ENCODE results near the gene GALNT7.

The GALNT7 gene

DNA sequence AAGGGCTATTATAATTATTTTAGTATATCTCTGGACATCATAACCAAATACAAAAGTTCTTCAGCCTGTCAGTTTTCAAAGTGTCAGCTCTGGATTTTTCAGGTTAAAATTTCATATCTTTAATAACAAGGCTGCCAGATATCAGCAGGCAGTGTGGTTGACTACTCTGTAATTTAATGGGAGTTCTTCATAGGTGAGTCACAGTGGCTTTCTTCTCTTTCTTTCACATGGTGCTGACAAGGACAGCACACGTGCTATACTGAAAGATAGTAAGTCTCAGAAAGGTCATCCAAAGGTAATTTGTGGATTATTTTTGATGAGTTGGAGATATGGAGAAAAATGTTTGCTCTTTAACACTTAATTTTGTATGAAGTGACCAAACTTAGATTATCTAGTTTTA lies 43.2 kb downstream of the GALNT7 start:
- Histone ChIP-seq H3K4me3 (ENCODE audit: insufficient read depth, low read length, poor library complexity, severe bottlenecking) (no peak overlapping the region), H3F3A (ENCODE audit: insufficient read depth) (no peaks in the 10 kb centered on the region), H3K27ac (ENCODE audit: low read depth, low read length) (no peak overlapping the region), H3K9me3 (ENCODE audit: insufficient read depth, low read length) (no peaks in the 10 kb centered on the region), H3K27me3 (ENCODE audit: low read length) (no peaks in the 10 kb centered on the region), H3K9ac (ENCODE audit: low read length) (no peak overlapping the region), H3K36me3 (ENCODE audit: low read length) (no peaks in the 10 kb centered on the region), H4K20me1 (ENCODE audit: low read depth, low read length) (no peaks in the 10 kb centered on the region), H3K4me2 (ENCODE audit: low read depth, low read length, poor library complexity, severe bottlenecking) (no peak overlapping the region), H3K79me2 (ENCODE audit: insufficient read depth, low read length) (no peaks in the 10 kb centered on the region; the same call in 1 of the 2 replicates), H3K9me2 (replicated peaks; ENCODE audit: insufficient read depth, low read length) (no peaks in the 10 kb centered on the region), H2AFZ (ENCODE audit: low read depth, low read length, severe bottlenecking) (no peak overlapping the region)
- TF ChIP-seq, protein P1, sequence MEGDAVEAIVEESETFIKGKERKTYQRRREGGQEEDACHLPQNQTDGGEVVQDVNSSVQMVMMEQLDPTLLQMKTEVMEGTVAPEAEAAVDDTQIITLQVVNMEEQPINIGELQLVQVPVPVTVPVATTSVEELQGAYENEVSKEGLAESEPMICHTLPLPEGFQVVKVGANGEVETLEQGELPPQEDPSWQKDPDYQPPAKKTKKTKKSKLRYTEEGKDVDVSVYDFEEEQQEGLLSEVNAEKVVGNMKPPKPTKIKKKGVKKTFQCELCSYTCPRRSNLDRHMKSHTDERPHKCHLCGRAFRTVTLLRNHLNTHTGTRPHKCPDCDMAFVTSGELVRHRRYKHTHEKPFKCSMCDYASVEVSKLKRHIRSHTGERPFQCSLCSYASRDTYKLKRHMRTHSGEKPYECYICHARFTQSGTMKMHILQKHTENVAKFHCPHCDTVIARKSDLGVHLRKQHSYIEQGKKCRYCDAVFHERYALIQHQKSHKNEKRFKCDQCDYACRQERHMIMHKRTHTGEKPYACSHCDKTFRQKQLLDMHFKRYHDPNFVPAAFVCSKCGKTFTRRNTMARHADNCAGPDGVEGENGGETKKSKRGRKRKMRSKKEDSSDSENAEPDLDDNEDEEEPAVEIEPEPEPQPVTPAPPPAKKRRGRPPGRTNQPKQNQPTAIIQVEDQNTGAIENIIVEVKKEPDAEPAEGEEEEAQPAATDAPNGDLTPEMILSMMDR (IDR thresholded peaks at IDR 0.05; ENCODE audit: insufficient read depth, low read length, poor library complexity, severe bottlenecking) = no peak

GRCh38 chr4:173212379-173212778 lies 43.8 kb downstream of the GALNT7 start:
- TF ChIP-seq, protein P1 (IDR thresholded peaks at IDR 0.05; ENCODE audit: insufficient read depth, low read length, poor library complexity, severe bottlenecking) = no peak
- H3K27me3 ChIP-seq (ENCODE audit: low read length) = no peaks in the 10 kb centered on the region
- no peak overlapping the region for H3K4me3 ChIP-seq (ENCODE audit: insufficient read depth, low read length, poor library complexity, severe bottlenecking)
- no peak overlapping the region for H3K27ac ChIP-seq (ENCODE audit: low read depth, low read length)
- no peak overlapping the region for H3K9ac ChIP-seq (ENCODE audit: low read length)
- no peaks in the 10 kb centered on the region for H3K9me2 ChIP-seq (replicated peaks; ENCODE audit: insufficient read depth, low read length)
- H3K79me2 ChIP-seq (ENCODE audit: insufficient read depth, low read length) = no peaks in the 10 kb centered on the region; the same call in 1 of the 2 replicates
- H2AFZ ChIP-seq (ENCODE audit: low read depth, low read length, severe bottlenecking) = no peak overlapping the region
- no peaks in the 10 kb centered on the region for H3K9me3 ChIP-seq (ENCODE audit: insufficient read depth, low read length)
- no peaks in the 10 kb centered on the region for H3F3A ChIP-seq (ENCODE audit: insufficient read depth)
- H3K36me3 ChIP-seq (ENCODE audit: low read length) = no peaks in the 10 kb centered on the region
- H3K4me2 ChIP-seq (ENCODE audit: low read depth, low read length, poor library complexity, severe bottlenecking) = no peak overlapping the region
- H4K20me1 ChIP-seq (ENCODE audit: low read depth, low read length) = no peaks in the 10 kb centered on the region

GRCh38 chr4:173213296-173213695 lies 44.7 kb downstream of the GALNT7 start:
- Histone ChIP-seq H3K79me2 (ENCODE audit: insufficient read depth, low read length) (no peaks in the 10 kb centered on the region; the same call in 1 of the 2 replicates), H3K4me2 (ENCODE audit: low read depth, low read length, poor library complexity, severe bottlenecking) (no peak overlapping the region)

More at GRCh38 chr4:173213296-173213695, 44.7 kb downstream of the GALNT7 start:
- H3K4me3 ChIP-seq (ENCODE audit: insufficient read depth, low read length, poor library complexity, severe bottlenecking) = no peak overlapping the region
- no peaks in the 10 kb centered on the region for H3K36me3 ChIP-seq (ENCODE audit: low read length)
- no peak overlapping the region for H3K27ac ChIP-seq (ENCODE audit: low read depth, low read length)
- no peaks in the 10 kb centered on the region for H3K27me3 ChIP-seq (ENCODE audit: low read length)
- H3K9me2 ChIP-seq (replicated peaks; ENCODE audit: insufficient read depth, low read length) = no peaks in the 10 kb centered on the region
- no peaks in the 10 kb centered on the region for H3K9me3 ChIP-seq (ENCODE audit: insufficient read depth, low read length)
- TF ChIP-seq, protein P1 (IDR thresholded peaks at IDR 0.05; ENCODE audit: insufficient read depth, low read length, poor library complexity, severe bottlenecking) = no peak
- TF ChIP-seq EZH2phosphoT487 (conservative IDR thresholded peaks at IDR 0.05; ENCODE audit: low read length) = no peak
- no peak overlapping the region for H3K9ac ChIP-seq (ENCODE audit: low read length)
- no peaks in the 10 kb centered on the region for H4K20me1 ChIP-seq (ENCODE audit: low read depth, low read length)
- no peaks in the 10 kb centered on the region for H3F3A ChIP-seq (ENCODE audit: insufficient read depth)
- no peak overlapping the region for H2AFZ ChIP-seq (ENCODE audit: low read depth, low read length, severe bottlenecking)

Data from SU-DHL-6 (cell line).